Upper lobe of left lung (tissue), 6 donors: ENCODE data around the gene DOCK1. TPM values are rescaled to one million over a fixed set of nuclear protein-coding genes. Genes with fewer than 3 reads are reported as not detected.

Experiments used
- ATAC-seq, 2 donors: fragments of 200-7000 bp; cut with Tn5 transposase; one replicate each; pipeline ENCODE4 v1.9.1; 2022; ENCODE audit warnings: mild to moderate bottlenecking in 2 of 2, moderate library complexity in 2 of 2; ENCODE audit not compliant: low FRiP score in 2 of 2
- DNase-seq, 2 donors: peaks; one replicate each; pipeline ENCODE4 v3.0.0-alpha.2; 2019 to 2020
- H3K27ac ChIP-seq, 4 donors: fragments of 200-600 bp; sonication (generic); one replicate each; pipeline ENCODE4 v1.5.1; 2016 to 2019
- H3K27me3 ChIP-seq, 4 donors: fragments of 200-600 bp; sonication (generic); one replicate each; pipeline ENCODE4 v1.5.1; 2017 to 2019
- H3K36me3 ChIP-seq, 4 donors: fragments of 200-600 bp; sonication (generic); one replicate each; pipeline ENCODE4 v1.5.1; 2016 to 2019
- H3K4me1 ChIP-seq, 4 donors: fragments of 200-600 bp; sonication (generic); one replicate each; pipeline ENCODE4 v1.5.1; 2018 to 2019
- H3K4me3 ChIP-seq, 4 donors: fragments of 200-600 bp; sonication (generic); one replicate each; pipeline ENCODE4 v1.5.1; 2017 to 2019; ENCODE audit warnings: mild to moderate bottlenecking in 2 of 4, moderate library complexity in 1 of 4
- H3K9me3 ChIP-seq, 4 donors: fragments of 200-600 bp; sonication (generic); one replicate each; pipeline ENCODE4 v1.5.1; 2018 to 2019
- CTCF ChIP-seq, 6 experiments: fragments of 450-650 bp in 4 of 6; fragments of 200-600 bp in 2 of 6; sonication (generic) in 2 of 6; IDR thresholded peaks; one replicate each; pipeline ENCODE4 v1.5.1; 2016 to 2019; ENCODE audit warnings: antibody characterized with exemption in 6 of 6
- EP300 ChIP-seq, 4 donors: sonication (generic); formaldehyde crosslinking; IDR thresholded peaks; one replicate each; pipeline ENCODE4 v1.5.1; 2017; ENCODE audit warnings: antibody characterized with exemption in 4 of 4, control low read depth in 2 of 4
- POLR2A ChIP-seq, 4 donors: fragments of 450-650 bp; IDR thresholded peaks; one replicate each; pipeline ENCODE4 v1.5.1; 2016 to 2017; ENCODE audit warnings: antibody characterized with exemption in 4 of 4, mild to moderate bottlenecking in 2 of 4
- POLR2AphosphoS5 ChIP-seq, 2 donors: sonication (generic); formaldehyde crosslinking; IDR thresholded peaks; one replicate each; pipeline ENCODE4 v1.5.1; 2017; ENCODE audit warnings: antibody characterized with exemption in 2 of 2
- WGBS, 2 donors: methylation state at CpG; one replicate each; pipeline ENCODE4 v1.1.5; 2017 to 2018; 5-methylcytosine and 5-hydroxymethylcytosine counted together
- total RNA-seq, 6 donors: library from RNA; depleted of rRNA in 4 of 6; stranded (reverse); fragments of >200 nt in 4 of 6; gene quantifications; one replicate each; pipeline versions ENCODE4 v1.1.0 to v1.2.1, GENCODE V29; 2016 to 2021
- donor health status: DM: no; HTN: no; CAD: no; lungs with moderate emphysema.
- donor health status: DM: no; HTN: yes; CAD: no; lungs with severe emphysema.

Gene DOCK1
- total RNA-seq, 6 donors from 2014 or later: 37.5 to 63.9 (median 45.8) TPM

GRCh38 chr10:126953886-126954285, 48.7 kb downstream of the DOCK1 start:
- H3K4me1 ChIP-seq: no peaks in the 10 kb centered on the region
- no peaks in the 10 kb centered on the region for H3K36me3 ChIP-seq
- no peak for TF ChIP-seq POLR2A (IDR thresholded peaks at IDR 0.05)
- no peak for TF ChIP-seq CTCF (IDR thresholded peaks at IDR 0.05)

GRCh38 chr10:126955396-126955795, 50.2 kb downstream of the DOCK1 start:
- Histone ChIP-seq H3K27ac (no peak overlapping the region), H3K9me3 (no peaks in the 10 kb centered on the region), H3K27me3 (no peaks in the 10 kb centered on the region), H3K4me3 (no peak overlapping the region), H3K36me3 (no peaks in the 10 kb centered on the region), H3K4me1 (no peaks in the 10 kb centered on the region)
- WGBS, 2 donors: 89 to 94% methylated on average over 8 of the region's 8 CpGs
- no peak for DNase-seq
- TF ChIP-seq POLR2A (IDR thresholded peaks at IDR 0.05) (no peak), EP300 (IDR thresholded peaks at IDR 0.05) (no peak), POLR2AphosphoS5 (IDR thresholded peaks at IDR 0.05) (no peak), CTCF (IDR thresholded peaks at IDR 0.05) (no peak)
- no peak for ATAC-seq

More at GRCh38 chr10:126953886-126954285, 48.7 kb downstream of the DOCK1 start:
- no peaks in the 10 kb centered on the region for H3K9me3 ChIP-seq
- H3K27me3 ChIP-seq: no peaks in the 10 kb centered on the region
- H3K27ac ChIP-seq: no peak overlapping the region
- no peak for ATAC-seq
- no peak overlapping the region for H3K4me3 ChIP-seq
- 88 to 93% methylated on average over 5 of the region's 5 CpGs for WGBS, 2 donors
- DNase-seq: no peak

GRCh38 chr10:126955934-126956711, 50.9 kb downstream of the DOCK1 start:
- H3K36me3 ChIP-seq: no peaks in the 10 kb centered on the region
- H3K27ac ChIP-seq: no peak overlapping the region
- DNase-seq (no peak), ATAC-seq (no peak)
- H3K9me3 ChIP-seq: no peaks in the 10 kb centered on the region
- no peaks in the 10 kb centered on the region for H3K27me3 ChIP-seq
- WGBS, 2 donors: 89 to 96% methylated on average over 6 to 15 of the region's 16 CpGs
- H3K4me3 ChIP-seq: no peak overlapping the region
- TF ChIP-seq POLR2A (IDR thresholded peaks at IDR 0.05) (no peak), POLR2AphosphoS5 (IDR thresholded peaks at IDR 0.05) (no peak), EP300 (IDR thresholded peaks at IDR 0.05) (no peak), CTCF (IDR thresholded peaks at IDR 0.05) (no peak)
- H3K4me1 ChIP-seq: no peaks in the 10 kb centered on the region

- H3K9me3 ChIP-seq: no peaks in the 10 kb centered on the region
- ATAC-seq: no peak
- 81 to 85% methylated on average over 4 of the region's 4 CpGs for WGBS, 2 donors
- no peak overlapping the region for H3K27ac ChIP-seq
- H3K4me3 ChIP-seq: no peak overlapping the region
- no peaks in the 10 kb centered on the region for H3K4me1 ChIP-seq
- no peaks in the 10 kb centered on the region for H3K36me3 ChIP-seq
- TF ChIP-seq EP300 (IDR thresholded peaks at IDR 0.05): no peak
- no peak for DNase-seq
- no peaks in the 10 kb centered on the region for H3K27me3 ChIP-seq
Observed at GRCh38 chr10:126956712-126957108, 51.5 kb downstream of the DOCK1 start.

- Histone ChIP-seq H3K9me3 (no peaks in the 10 kb centered on the region), H3K4me1 (no peaks in the 10 kb centered on the region), H3K27me3 (no peaks in the 10 kb centered on the region), H3K27ac (no peak overlapping the region), H3K36me3 (no peaks in the 10 kb centered on the region), H3K4me3 (no peak overlapping the region)
- ATAC-seq: no peak
- no peak for TF ChIP-seq POLR2AphosphoS5 (IDR thresholded peaks at IDR 0.05)
- no peak for TF ChIP-seq POLR2A (IDR thresholded peaks at IDR 0.05)
- TF ChIP-seq CTCF (IDR thresholded peaks at IDR 0.05): no peak
- no peak for TF ChIP-seq EP300 (IDR thresholded peaks at IDR 0.05)
- WGBS, 2 donors: 82 to 86% methylated on average over 8 of the region's 8 CpGs
- DNase-seq: no peak
Observed at GRCh38 chr10:126957111-126957510, 51.9 kb downstream of the DOCK1 start.
